C4-2B (cell line): ENCODE data around the gene FBXL20.
A peak's percentile ranks its signal among the peaks of the same experiment; 100 is the strongest.

Source experiments
- H3K27ac ChIP-seq: fragments of 450-650 bp; 2 replicates; pipeline ENCODE4 v1.5.1; 2017
- CTCF ChIP-seq: fragments of 450-650 bp; conservative IDR thresholded peaks from 2 replicates; pipeline ENCODE4 v1.5.1; 2017; ENCODE audit warnings: mild to moderate bottlenecking
- ZFX ChIP-seq: fragments of 450-650 bp; IDR thresholded peaks from 2 replicates; pipeline ENCODE4 v1.6.1; 2017

Gene FBXL20

GRCh38 chr17:39402890-39403605 is 1.6 kb upstream of the FBXL20 start:
- H3K27ac ChIP-seq: no peak overlapping the region
- TF ChIP-seq CTCF (no peak), ZFX (no peak)

- peak overlapping the region; percentile 68 for H3K27ac ChIP-seq
- no peak for TF ChIP-seq ZFX
- TF ChIP-seq CTCF: no peak
Measured at GRCh38 chr17:39402244-39402889, 941 bp upstream of the FBXL20 start.

GRCh38 chr17:39400547-39401411 is 647 bp downstream of the FBXL20 start:
- H3K27ac ChIP-seq: peak overlapping the region; percentile 68
- no peak for TF ChIP-seq CTCF
- TF ChIP-seq ZFX: no peak

- TF ChIP-seq ZFX (no peak), CTCF (no peak)
- no peak overlapping the region for H3K27ac ChIP-seq
Measured at GRCh38 chr17:39399791-39400190, 1.6 kb downstream of the FBXL20 start.

- no peak overlapping the region for H3K27ac ChIP-seq
- TF ChIP-seq ZFX: no peak
Measured at GRCh38 chr17:39393736-39394135, 7.7 kb downstream of the FBXL20 start.

- TF ChIP-seq CTCF: no peak
- TF ChIP-seq ZFX: no peak
- no peak overlapping the region for H3K27ac ChIP-seq
Measured at GRCh38 chr17:39391448-39391847, 10.0 kb downstream of the FBXL20 start.

- no peak overlapping the region for H3K27ac ChIP-seq
- TF ChIP-seq ZFX (no peak), CTCF (no peak)
Measured at GRCh38 chr17:39385040-39385439, 16.4 kb downstream of the FBXL20 start.
